ENCODE data around the gene NCOA6.
A peak's percentile ranks its signal among the peaks of the same experiment; 100 is the strongest.

Gene NCOA6

DNA sequence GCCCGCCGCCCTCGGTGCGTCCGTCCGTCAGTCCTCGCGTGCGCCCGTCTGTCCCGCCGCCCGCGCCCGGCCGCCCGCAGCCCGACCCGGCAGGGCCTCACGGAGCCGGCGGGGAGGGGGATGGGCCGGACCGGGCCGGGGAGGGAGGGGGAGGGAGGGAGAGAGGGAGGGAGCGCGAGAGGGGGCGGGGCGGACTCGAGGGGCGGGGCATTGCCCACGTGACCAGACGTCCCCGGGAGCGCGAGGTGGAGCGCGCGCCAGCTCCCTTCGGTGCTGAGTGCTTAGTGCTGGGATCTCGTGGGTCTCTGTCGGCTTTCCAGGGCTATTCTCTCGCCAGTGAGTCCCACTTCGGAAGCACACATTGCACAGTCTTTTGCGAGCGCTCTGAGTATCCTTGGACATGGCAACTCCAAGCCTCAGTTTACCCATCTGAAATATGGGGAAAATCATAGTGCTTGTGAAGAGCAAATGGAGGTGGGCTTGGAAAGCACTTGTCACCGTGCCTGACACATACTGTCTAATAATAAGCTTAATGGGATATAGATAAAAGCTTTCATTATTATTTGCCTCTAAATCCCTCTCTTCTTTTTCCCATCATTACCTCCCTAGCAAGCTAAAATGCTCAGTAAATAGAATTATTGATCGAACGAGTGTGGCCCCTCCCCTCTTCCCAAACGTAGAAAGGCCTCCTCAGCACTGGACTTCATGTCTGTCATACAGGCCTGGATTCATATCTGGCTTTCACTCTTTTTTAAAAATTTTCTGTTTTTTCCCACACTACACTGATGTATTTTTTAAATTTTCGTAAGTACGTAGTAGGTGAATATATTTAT lies at the start of gene NCOA6:
NCOA6 (minus strand) TSS at position 122 of the 833 bp plus-strand sequence. CDS start 43,296 bp downstream, outside the sequence.
- DNase-seq: peak; percentile 88

DNA sequence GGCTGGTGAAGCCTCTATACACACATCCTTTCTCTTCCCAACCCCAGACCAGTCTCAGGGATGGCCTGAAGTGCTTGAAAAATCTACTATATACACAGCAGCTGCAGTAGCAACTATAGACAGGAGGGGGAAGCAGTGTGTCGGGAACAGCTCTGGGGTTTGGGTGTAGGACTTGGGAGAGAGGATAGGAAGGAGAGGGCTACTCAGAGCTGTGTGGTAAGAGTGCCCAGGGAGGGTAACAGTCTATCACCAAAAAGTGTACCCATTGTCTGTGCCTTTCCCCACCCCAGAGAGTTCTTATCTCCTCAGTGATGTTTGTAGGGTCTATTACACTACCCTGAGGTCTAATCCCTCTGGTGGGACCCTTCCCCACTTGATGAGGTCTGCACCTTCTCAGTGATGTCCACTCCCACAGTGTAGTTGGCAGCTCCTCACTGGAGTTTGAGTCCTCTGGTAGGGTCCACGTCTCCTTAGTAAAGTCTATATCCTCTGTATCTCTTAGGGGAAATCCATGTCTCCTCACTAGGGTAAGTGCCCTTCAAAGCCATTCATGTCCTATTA lies 48.7 kb upstream of the NCOA6 start:
- DNase-seq: peak; percentile 61 to 68

DNA sequence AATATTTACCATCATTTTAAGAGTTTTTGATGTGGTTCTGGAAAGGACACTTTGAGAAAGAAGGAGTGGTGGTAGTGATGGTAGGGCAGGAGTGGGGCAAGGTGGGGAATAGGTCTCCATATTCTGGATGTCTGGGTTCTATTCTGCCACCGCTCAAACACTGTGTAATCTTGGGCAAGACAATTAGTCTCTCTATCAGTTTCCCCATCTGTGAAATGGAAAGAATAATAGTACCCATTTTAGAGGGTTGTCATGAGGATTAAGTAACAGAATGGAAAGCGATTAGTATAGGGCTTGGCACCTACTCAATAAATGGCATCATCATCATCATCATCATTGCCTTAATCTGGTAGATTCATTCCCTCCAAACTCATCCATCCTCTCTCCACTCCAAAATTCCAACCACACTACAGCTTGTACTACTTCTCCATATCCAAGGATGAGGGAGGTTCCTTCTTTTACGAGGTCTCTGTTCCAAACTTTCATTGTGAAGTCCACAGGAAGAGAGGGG lies 48.2 kb upstream of the NCOA6 start:
- DNase-seq: no peak

DNA sequence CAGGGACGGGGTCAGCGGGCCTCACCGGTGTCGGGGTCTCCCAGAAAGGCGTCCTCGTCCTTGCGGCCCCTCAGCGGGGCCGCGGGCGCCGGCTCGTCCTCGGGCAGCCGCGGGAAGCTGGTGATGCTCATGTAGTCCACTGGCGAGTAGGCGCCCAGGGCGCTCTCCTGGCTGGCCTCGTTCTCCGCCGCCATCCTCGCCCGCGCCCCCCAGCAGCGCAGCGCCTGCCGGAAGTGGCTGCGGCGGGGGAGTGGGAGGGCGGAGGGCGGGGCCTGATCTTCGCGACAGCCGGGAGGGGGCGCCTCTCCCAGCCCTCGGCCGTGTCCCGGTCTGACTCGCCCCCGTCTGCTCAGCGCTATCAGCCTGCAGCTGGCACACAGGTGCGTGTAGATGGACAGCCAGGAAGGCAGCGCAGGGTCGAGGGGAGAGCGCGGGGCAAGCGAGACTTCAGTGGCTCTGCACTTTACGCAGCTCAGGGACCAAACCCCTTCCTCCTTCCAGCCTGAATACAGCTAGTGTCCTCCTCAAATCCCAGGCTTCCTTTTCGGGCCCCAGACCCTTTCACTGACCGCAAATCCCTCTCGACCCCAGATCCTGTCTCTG lies 47.3 kb upstream of the NCOA6 start, which contains the start of gene GGT7:
GGT7 (minus strand) TSS at position 235 of the 603 bp plus-strand sequence; CDS start at position 194, 41 bp downstream.
- peak; percentile 90 to 91 for DNase-seq

DNA sequence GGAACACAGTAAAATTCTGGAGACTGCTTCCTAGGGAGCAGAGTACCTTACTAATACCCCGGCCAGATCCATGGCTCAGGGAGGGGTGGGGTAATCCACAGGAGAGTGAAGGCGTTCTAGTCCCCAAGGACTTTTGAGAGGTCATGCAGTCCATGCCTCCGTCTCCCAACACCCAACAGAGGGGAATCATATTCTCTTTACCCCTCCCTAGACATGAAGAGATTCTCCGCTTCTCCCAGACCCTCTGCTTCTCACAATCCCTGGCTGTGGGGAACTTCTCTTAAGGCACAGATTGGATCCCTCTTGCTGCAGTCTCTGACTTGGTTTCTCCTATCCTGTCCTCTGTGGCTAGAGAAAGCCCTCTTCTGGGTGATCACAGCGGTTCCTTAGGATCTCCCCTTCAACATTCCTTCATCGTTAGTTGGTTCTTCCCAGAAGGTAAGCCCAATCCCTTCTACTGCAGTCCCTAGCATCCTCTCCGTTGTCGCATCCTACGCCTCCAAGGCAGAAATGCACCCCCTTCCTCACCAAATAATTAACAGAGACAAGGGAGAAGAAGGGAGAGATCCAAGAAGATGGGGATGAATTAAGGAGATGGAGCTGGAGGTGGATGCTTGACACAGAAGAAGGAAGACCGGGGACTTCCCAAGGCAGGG lies 46.6 kb upstream of the NCOA6 start:
- DNase-seq: no peak

DNA sequence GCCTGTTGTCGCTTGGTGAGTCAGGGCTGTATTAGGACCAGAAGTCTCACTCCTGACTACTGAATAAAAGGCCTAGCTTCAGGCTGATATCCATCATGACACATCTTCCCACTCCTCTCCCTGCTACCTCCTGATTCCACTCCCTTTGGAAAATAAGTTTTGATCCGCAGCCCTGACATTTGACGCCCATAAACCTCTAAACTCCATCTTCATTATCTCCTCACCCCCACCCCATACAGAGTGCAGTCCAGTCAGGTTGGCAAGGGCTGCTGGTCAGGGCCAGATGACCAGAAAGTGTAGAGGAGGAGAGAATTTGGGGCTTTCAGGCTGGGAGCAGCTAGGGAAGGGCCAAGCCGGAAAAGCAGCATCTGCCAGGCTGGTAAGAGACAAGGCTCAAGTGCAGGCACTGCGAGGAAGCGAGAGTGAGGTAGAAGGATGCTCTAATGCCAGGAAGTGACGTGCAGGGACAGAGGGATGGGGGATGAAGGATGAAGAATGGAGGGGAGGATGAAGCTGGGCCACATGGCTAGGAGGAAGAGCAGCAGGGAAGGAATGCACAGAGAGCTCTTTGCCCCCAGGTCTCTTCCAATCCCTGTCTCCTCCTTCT lies 46.0 kb upstream of the NCOA6 start:
- DNase-seq: no peak

DNA sequence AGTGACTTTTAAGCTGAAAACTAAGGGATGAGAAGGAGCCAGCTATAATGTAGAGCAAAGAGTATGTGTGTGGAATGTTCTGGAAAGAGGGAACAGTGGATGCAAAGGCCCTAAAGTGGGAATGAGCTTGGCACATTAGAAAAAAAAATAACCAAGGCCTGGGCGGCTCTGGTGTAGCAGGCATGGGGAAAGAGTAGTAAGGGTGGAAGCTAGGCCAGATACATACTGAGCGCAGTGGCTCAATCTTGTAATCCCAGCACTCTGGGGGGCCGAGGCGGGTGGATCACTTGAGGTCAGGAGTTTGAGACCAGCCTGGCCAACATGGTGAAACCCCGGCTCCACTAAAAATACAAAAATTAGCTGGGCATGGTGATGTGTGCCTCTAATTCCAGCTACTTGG lies 38.8 kb upstream of the NCOA6 start:
- no peak for DNase-seq

DNA sequence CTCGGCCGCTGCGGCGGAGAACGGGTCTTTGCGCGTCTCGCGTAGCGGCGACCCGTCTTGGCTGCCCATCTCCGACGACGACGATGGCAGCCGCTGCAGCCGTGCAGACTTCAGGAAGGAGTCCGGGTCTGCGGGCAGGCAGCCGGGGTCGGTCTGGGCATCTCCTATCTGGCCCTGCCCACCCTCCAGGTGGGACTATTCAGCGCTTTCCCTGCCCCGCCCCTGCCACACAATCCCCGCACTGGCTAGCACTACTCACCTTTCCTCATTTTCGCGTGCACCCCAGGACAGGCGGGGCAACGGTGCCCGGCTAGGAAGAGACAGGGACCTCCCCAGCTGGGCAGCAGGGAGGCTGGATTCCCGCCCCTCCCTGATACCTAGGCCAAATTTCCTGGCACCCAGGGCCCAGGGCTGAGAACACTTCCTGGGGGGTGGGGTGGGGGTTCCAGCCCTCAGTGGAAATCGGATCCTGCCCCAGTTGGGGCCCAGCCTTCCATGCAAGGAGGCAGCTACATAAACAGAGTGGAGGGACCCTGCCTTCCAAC lies 38.0 kb upstream of the NCOA6 start:
- DNase-seq: no peak

DNA sequence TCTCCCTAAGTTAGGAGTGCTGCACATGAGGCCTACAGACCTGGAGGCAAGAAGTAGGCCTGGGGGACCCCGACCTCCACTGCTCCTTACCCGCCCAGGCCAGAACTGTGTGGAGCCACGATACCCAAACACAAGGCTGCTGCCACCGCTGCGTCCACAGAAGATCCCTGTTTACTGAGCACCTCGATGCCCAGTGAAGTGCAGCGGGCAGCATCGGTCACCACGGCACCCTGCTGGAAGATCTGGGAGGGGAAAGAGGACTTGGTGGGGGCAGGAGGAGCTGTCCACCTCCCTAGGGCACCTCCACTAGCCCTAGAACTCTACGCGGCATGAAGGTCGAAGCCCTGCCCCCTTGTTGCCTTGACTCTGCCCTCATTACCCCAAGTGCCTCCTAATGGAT lies 37.3 kb upstream of the NCOA6 start:
- no peak for DNase-seq

DNA sequence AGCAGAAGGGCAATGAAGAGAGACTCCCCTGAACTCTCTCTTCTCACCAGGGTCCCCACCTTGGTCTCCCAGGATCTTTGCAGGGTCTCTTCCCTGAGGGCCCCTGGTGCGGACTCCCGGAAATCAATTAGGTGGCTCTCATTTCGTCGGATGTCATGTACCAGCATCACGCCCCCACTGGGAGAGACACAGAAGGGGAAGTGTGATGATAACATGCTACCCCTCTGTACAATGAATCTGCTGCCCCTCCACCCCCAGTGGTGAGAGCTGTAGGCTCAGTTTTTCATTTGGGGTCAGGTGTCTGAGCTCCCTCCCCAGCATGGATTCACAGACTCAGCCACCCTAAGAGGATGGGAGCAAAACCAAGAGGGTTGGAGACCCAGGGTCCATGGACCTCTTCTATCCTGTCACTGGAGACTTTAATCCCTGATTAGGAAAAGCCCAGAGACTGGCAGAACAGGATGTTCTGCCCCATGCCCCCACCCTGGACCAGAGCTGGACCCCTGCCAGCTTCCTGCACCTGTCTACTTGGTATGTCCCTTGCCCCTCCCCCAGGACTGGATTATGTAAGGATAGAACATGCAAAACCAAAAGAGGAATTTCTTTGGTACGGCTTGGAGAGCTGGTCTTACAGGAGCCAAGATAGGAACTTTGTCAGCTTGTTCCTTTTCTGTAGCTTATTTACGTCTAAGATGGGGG lies 36.1 kb upstream of the NCOA6 start:
- no peak for DNase-seq

DNA sequence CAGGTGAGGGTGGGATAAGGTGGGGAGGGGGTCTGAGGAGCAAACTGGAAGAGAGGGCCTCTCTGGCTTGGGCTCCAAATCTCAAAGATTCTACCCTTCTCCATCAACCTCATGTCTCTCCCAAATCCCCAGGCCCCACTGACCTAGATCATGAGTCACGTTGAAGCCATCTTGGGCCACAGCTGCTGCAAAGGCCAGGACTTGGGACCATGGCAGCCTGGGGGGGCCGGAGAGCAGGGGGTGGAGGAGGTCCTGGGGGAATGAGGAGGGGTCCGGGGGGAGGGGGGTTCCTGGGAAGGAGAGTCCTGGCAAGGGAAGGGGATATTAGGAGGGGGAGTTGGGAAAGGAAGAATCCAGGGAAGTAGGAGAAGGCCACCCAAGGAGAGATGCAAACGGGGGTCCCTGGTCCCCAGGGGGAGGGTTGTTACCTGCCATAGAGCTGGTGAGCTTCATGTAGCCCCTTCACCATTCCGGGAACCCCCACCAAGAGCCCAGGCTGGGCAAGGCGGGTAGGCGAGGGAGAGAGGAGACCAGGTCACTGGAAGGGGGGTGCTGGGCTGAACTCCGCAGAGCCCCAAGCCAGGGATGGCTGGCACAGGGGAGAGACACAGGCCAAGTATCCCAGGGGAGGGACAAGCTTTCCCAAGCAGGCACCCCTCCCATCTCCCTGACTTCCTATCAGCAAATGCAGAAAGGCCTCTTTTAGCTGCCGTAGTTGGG lies 34.5 kb upstream of the NCOA6 start:
- no peak for DNase-seq

DNA sequence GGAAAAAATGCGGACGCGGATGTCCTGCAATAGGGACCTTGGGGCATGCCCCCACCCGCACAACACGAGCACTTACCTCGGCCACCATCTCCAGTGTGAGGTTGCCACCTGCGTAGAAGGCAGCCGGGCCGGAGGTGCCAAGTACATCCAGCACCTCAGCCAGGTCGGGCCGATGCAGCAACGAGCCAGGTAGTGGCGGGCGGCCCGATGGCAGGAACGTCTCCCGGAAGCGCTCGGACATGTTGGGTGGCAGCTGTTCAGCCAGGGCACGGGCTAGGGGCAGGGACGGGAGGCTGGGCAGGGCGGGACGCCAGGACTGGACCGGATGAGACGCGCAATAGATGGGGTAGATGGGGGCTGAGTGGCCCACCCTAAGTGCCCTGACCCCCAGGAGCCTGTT lies 33.9 kb upstream of the NCOA6 start:
- DNase-seq: no peak

DNA sequence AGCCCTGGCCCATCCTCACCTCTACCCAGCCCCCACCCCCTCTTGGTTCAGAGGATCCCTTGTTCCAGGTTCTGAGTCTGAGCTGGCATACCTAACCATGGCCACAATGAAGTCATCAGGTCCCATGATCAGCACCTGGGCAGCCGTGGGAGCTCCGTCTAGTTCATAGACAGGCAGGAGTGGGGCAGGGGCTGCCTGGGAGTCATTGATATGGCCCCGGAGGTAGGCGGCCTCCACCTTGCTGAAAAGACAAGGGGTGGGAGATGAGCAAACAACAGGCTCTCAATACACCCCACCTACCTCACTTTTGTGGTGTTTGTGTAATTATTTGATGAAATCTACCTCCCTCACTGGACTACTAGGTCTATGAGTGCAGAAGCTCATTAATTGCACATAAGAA lies 26.8 kb upstream of the NCOA6 start:
- DNase-seq: no peak

DNA sequence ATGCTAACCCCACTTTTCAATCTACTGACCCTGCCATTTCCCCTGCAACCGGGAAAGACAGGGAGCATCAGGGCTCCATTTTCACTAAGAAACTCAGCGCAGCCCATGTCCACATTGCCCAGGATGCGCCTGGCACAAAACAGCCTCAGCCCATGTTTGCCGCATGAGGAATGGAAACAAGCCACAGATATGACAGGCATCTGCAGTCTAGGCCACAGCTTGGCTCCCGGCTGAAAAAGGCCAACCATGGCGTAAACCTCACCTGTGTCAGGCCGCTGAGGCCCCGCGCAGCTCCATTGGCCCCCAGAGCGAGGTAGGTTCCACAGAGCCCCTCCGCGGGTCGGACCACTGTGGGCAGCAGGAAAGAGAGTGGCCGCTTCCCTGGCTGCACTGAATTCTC lies 25.5 kb upstream of the NCOA6 start:
- no peak for DNase-seq

DNA sequence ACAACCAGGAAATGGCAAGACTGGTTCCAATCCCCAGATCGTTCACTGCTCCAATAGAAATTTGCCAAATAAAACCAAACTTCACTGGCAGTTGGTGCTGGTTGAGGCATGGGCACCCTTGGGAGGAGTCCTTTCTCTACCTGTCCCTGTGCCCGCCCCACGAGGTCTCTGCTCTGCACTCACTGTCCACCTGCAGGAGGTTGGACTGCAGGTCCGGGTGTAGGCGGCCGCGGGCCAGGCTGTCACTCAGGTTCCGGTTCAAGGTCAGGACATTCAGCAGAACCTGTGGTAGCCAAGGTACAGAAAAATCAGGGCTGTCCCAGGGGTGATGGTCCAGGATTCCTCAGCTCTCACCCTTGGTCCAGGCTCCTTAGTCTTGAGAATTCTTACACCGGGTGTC lies 24.3 kb upstream of the NCOA6 start:
- DNase-seq: no peak

DNA sequence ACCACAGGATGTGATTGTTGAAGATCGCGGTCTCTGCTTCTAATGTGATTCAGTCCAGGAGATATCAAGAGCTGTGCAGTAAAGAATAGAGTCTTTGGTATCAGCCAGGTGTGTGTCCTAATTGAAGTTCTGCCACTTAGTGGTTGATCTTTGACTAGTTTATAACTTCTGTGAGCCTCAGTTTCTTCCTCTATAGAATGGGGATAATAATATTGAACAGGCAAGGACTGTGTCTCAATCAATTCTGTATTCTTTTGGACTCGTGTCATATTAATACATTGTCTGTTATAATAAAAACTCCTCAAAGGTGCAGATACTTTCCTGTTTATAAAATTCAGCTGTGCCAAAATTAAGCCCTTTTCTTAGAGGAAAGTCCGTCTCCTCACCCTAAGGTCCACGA lies 23.1 kb upstream of the NCOA6 start:
- DNase-seq: no peak

DNA sequence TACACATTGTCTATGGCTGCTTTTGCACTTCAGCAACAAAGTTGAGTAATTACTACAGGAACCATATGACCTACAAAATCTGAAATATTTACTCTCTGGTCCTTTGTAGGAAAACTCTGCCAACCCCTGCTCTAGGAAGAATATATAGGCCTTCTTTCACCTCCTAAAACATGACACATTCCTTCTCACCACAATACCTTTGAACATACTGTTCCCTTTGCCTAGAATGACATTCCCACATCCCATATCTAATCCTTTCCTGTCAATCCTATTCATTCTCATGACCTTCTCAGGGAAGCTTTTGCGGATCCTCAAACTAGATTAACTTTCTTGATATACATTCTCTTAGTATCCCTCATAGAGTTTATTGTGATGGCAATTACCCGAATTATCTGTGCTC lies 18.0 kb upstream of the NCOA6 start:
- no peak for DNase-seq

DNA sequence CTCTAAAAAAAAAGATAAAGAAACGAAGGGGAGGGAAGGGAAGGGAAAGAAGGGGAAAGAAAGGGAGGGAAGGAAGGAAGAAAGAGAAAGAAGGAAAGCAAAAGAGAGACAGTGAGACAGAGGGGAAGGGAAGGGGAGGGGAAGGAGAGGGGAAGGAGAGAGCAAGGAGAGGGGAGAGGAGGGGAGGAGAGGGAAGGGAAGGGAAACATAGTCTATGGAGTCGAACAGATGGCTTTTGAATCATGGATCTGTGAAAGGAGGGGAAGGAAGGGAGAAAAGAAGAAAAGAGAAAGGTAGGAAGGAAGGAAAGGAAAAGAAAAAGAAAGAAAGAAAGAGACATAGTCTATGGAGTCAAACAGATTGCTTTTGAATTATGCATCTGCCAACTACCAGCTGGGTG lies 16.7 kb upstream of the NCOA6 start:
- DNase-seq: no peak

DNA sequence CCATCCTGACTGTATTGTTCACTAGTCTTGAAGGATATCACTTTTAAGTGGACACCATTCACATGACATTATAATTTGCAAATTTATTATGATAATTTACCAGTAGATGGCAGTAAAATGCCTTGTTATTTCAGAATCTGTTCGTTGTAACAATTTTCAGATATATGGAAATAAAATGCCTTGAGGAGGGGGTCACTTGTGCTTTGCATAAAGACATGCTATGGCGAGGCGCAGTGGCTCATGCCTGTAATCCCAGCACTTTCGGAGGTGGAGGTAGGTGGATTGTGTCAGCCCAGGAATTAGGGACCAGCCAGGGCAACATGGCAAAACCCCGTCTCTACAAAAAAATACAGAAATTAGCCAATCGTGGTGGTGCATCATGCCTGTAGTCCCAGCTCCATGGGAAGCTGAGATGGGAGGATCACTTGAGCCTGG lies 9.0 kb upstream of the NCOA6 start:
- no peak for DNase-seq

DNA sequence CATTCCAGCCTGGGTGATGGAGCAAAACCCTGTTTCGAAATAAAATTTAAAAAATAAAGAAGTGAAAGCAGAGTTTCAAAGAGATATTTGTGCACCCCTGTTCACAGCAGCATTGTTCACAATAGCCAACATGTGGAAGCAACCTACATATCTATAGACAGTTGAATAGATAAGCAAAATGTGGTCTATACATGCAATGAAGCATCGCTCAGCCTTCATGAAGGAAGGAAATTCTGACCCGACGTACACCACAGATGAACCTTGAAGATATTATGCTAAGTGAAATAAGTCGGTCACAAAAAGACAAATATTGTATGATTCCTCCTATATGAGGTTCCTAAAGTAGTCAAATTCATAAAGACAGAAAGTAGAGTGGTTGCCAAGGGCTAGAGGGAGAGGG lies 6.5 kb upstream of the NCOA6 start:
- DNase-seq: no peak

DNA sequence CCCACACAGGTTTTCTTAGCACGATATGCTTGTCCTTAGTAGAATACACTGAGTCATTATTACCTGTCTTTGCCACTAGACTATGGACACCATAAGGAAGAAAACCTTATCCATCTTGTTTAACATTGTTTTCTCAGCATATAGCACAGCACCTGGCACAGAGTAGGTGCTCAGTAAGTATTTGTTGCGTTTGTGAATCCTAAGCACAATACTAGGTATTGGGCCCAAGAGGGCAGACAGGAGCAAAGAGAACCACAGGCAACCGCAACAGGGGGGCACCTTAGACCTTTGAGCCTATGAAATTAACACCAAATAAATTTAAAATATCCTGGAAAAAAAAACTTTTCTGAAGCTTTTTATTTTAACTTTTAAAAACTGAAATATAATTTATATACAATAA lies 3.7 kb upstream of the NCOA6 start:
- no peak for DNase-seq

All from stimulated activated CD4-positive, alpha-beta T cell treated with anti-CD3 and anti-CD28 coated beads, Interleukin-2, amount 100 ng/mL, for 24 hours (primary cell).